ENCODE data around the gene MAP3K13.
"Not testable (repeated sequence)": the region's sequence is repeated elsewhere in the genome, so short reads cannot be mapped to it uniquely, and the experiment has no call there.

MAP3K13 gene

DNA sequence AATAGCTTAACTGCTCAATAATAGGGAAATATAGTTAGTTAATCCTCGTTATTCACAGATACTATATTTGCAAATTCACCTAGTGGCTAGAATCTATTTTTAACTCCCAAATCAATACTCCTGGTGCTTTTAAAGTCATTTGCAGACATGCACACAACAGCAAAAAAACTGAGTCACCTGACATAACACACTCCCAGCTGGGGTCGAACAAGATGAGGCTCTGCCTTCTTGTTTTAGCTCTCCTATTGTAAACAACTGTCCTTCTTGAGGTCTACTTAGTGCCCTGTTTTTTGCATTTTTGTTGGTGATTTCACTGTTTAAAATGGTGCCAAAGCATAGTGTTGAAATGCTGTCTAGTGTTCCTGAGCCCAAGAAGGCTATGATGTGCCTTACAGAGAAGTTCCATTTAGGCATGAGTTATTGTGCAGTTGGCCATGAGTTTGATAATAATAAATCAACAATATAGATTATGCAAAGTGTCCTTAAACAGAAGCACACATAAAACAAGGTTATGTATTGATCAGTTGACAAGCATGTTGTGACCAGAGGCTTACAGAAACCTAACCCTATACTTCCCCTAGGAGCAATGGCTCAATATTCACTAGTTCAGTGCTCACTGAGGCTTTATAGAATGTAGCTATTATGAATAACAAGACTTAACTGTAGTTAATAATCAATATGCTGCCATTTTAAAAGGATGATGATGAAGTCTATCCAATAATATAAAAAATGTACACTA lies 18.6 kb downstream of the MAP3K13 start:
- Histone ChIP-seq H3K4me2 (ENCODE audit: low read depth, low read length, poor library complexity, severe bottlenecking) (no peak overlapping the region), H3K9me3 (ENCODE audit: insufficient read depth, low read length) (no peaks in the 10 kb centered on the region), H3K9ac (ENCODE audit: low read length) (no peak overlapping the region)

GRCh38 chr3:185382154-185382553 lies 19.2 kb downstream of the MAP3K13 start:
- H3F3A ChIP-seq (ENCODE audit: insufficient read depth) = no peaks in the 10 kb centered on the region
- H2AFZ ChIP-seq (ENCODE audit: low read depth, low read length, severe bottlenecking) = no peak overlapping the region

More for the DNA sequence above, 18.6 kb downstream of the MAP3K13 start:
- no peak overlapping the region for H3K27ac ChIP-seq (ENCODE audit: low read depth, low read length)
- H3K36me3 ChIP-seq (ENCODE audit: low read length) = no peaks in the 10 kb centered on the region
- no peaks in the 10 kb centered on the region for H3K27me3 ChIP-seq (ENCODE audit: low read length)
- H3K4me3 ChIP-seq (ENCODE audit: insufficient read depth, low read length, poor library complexity, severe bottlenecking) = no peak overlapping the region
- no peaks in the 10 kb centered on the region for H3K9me2 ChIP-seq (replicated peaks; ENCODE audit: insufficient read depth, low read length)
- TF ChIP-seq, protein P1, sequence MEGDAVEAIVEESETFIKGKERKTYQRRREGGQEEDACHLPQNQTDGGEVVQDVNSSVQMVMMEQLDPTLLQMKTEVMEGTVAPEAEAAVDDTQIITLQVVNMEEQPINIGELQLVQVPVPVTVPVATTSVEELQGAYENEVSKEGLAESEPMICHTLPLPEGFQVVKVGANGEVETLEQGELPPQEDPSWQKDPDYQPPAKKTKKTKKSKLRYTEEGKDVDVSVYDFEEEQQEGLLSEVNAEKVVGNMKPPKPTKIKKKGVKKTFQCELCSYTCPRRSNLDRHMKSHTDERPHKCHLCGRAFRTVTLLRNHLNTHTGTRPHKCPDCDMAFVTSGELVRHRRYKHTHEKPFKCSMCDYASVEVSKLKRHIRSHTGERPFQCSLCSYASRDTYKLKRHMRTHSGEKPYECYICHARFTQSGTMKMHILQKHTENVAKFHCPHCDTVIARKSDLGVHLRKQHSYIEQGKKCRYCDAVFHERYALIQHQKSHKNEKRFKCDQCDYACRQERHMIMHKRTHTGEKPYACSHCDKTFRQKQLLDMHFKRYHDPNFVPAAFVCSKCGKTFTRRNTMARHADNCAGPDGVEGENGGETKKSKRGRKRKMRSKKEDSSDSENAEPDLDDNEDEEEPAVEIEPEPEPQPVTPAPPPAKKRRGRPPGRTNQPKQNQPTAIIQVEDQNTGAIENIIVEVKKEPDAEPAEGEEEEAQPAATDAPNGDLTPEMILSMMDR (IDR thresholded peaks at IDR 0.05; ENCODE audit: insufficient read depth, low read length, poor library complexity, severe bottlenecking) = no peak
- no peak for TF ChIP-seq EZH2phosphoT487 (conservative IDR thresholded peaks at IDR 0.05; ENCODE audit: low read length)
- H3F3A ChIP-seq (ENCODE audit: insufficient read depth) = no peaks in the 10 kb centered on the region
- H4K20me1 ChIP-seq (ENCODE audit: low read depth, low read length) = no peaks in the 10 kb centered on the region
- no peak overlapping the region for H2AFZ ChIP-seq (ENCODE audit: low read depth, low read length, severe bottlenecking)
- H3K79me2 ChIP-seq (ENCODE audit: insufficient read depth, low read length) = no peaks in the 10 kb centered on the region

DNA sequence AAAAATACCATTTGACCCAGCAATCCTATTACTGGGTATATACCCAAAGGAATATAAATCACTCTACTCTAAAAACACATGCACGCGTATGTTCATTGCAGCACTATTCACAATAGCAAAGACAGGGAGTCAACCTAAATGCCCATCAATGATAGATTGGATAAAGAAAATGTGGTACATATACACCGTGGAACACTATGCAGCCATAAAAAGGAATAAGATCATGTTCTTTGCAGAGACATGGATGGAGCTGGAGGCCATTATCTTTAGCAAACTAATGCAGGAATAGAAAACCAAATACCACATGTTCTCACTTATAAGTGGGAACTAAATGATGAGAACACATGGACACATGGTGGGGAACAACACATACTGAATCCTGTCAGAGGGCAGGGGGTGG lies 23.6 kb downstream of the MAP3K13 start:
- not testable (repeated sequence) for H3F3A ChIP-seq (ENCODE audit: insufficient read depth); H4K20me1 ChIP-seq (ENCODE audit: low read depth, low read length); H3K9me3 ChIP-seq (ENCODE audit: insufficient read depth, low read length); H3K9me2 ChIP-seq (replicated peaks; ENCODE audit: insufficient read depth, low read length); H3K79me2 ChIP-seq (ENCODE audit: insufficient read depth, low read length); H3K4me2 ChIP-seq (ENCODE audit: low read depth, low read length, poor library complexity, severe bottlenecking); H3K4me3 ChIP-seq (ENCODE audit: insufficient read depth, low read length, poor library complexity, severe bottlenecking); H3K36me3 ChIP-seq (ENCODE audit: low read length); H3K9ac ChIP-seq (ENCODE audit: low read length); H2AFZ ChIP-seq (ENCODE audit: low read depth, low read length, severe bottlenecking); H3K27me3 ChIP-seq (ENCODE audit: low read length); H3K27ac ChIP-seq (ENCODE audit: low read depth, low read length)

More at GRCh38 chr3:185382154-185382553, 19.2 kb downstream of the MAP3K13 start:
- H3K9ac ChIP-seq (ENCODE audit: low read length) = no peak overlapping the region
- no peaks in the 10 kb centered on the region for H4K20me1 ChIP-seq (ENCODE audit: low read depth, low read length)
- no peak for TF ChIP-seq EZH2phosphoT487 (conservative IDR thresholded peaks at IDR 0.05; ENCODE audit: low read length)
- TF ChIP-seq, protein P1 (IDR thresholded peaks at IDR 0.05; ENCODE audit: insufficient read depth, low read length, poor library complexity, severe bottlenecking) = no peak
- H3K9me2 ChIP-seq (replicated peaks; ENCODE audit: insufficient read depth, low read length) = no peaks in the 10 kb centered on the region
- no peaks in the 10 kb centered on the region for H3K79me2 ChIP-seq (ENCODE audit: insufficient read depth, low read length)
- no peaks in the 10 kb centered on the region for H3K9me3 ChIP-seq (ENCODE audit: insufficient read depth, low read length)
- no peak overlapping the region for H3K4me3 ChIP-seq (ENCODE audit: insufficient read depth, low read length, poor library complexity, severe bottlenecking)
- no peaks in the 10 kb centered on the region for H3K36me3 ChIP-seq (ENCODE audit: low read length)
- no peak overlapping the region for H3K4me2 ChIP-seq (ENCODE audit: low read depth, low read length, poor library complexity, severe bottlenecking)
- no peaks in the 10 kb centered on the region for H3K27me3 ChIP-seq (ENCODE audit: low read length)
- no peak overlapping the region for H3K27ac ChIP-seq (ENCODE audit: low read depth, low read length)

- no peak for TF ChIP-seq EZH2phosphoT487 (conservative IDR thresholded peaks at IDR 0.05; ENCODE audit: low read length)
- TF ChIP-seq, protein P1 (IDR thresholded peaks at IDR 0.05; ENCODE audit: insufficient read depth, low read length, poor library complexity, severe bottlenecking) = no peak
- no peaks in the 10 kb centered on the region for H3K27me3 ChIP-seq (ENCODE audit: low read length)
These were observed 24.7 kb downstream of the MAP3K13 start for GRCh38 chr3:185387646-185388045.

More at GRCh38 chr3:185387646-185388045, 24.7 kb downstream of the MAP3K13 start:
- no peak overlapping the region for H3K4me2 ChIP-seq (ENCODE audit: low read depth, low read length, poor library complexity, severe bottlenecking)
- no peak overlapping the region for H2AFZ ChIP-seq (ENCODE audit: low read depth, low read length, severe bottlenecking)
- H3F3A ChIP-seq (ENCODE audit: insufficient read depth) = no peaks in the 10 kb centered on the region
- H4K20me1 ChIP-seq (ENCODE audit: low read depth, low read length) = no peaks in the 10 kb centered on the region
- H3K9ac ChIP-seq (ENCODE audit: low read length) = no peak overlapping the region
- H3K9me2 ChIP-seq (replicated peaks; ENCODE audit: insufficient read depth, low read length) = no peaks in the 10 kb centered on the region
- H3K9me3 ChIP-seq (ENCODE audit: insufficient read depth, low read length) = no peaks in the 10 kb centered on the region
- H3K79me2 ChIP-seq (ENCODE audit: insufficient read depth, low read length) = no peaks in the 10 kb centered on the region
- no peak overlapping the region for H3K27ac ChIP-seq (ENCODE audit: low read depth, low read length)
- no peak overlapping the region for H3K4me3 ChIP-seq (ENCODE audit: insufficient read depth, low read length, poor library complexity, severe bottlenecking)
- no peaks in the 10 kb centered on the region for H3K36me3 ChIP-seq (ENCODE audit: low read length)
